Endothelial cell of umbilical vein (primary cell): ENCODE measurements around the gene SAMD10. TPM values are rescaled to one million over a fixed set of nuclear protein-coding genes. Genes with fewer than 3 reads are reported as not detected.

Experiments used
- BruUV-seq: library from RNA; stranded (reverse); fragments of 400-500 nt; replicated peaks from 2 replicates; lab custom pipeline; 2021; lab: Mats Ljungman, UMichigan
- CTCF ChIA-PET: fragments of 300-600, 350-600 bp; sonication (Branson Sonifier 250); formaldehyde crosslinking; loops from one replicate; lab custom pipeline; 2021; ENCODE audit warnings: antibody characterized with exemption, inconsistent platforms; lab: Charles Lee
- POLR2A ChIA-PET: fragments of 300-600, 350-600 bp; sonication (Branson Sonifier 250); formaldehyde crosslinking; loops from one replicate; lab custom pipeline; 2021; ENCODE audit warnings: antibody characterized with exemption, inconsistent platforms; lab: Charles Lee
- DNase-seq: peaks from one replicate; pipeline ENCODE4 v3.0.0-alpha.2; 2011; ENCODE audit warnings: low read depth, low spot score
- FAIRE-seq: peaks from 2 replicates; lab custom pipeline; 2011; peaks lifted over from hg19 to GRCh38; lab: Jason Lieb, UNC
- H2AFZ ChIP-seq: 2 replicates; pipeline ENCODE4 v1.6.0; 2012; ENCODE audit warnings: low read depth, low read length, control low read depth, inconsistent platforms
- H3K27ac ChIP-seq: 2 replicates; pipeline ENCODE4 v1.5.1; 2011; ENCODE audit warnings: low read depth, mild to moderate bottlenecking, control low read depth, low read length, moderate library complexity; ENCODE audit not compliant: insufficient read depth
- H3K27me3 ChIP-seq, 2 experiments: 2 replicates each; pipeline versions ENCODE4 v1.6.0 to v1.6.1; 2011; ENCODE audit warnings: low read length in 2 of 2, mixed read lengths in 1 of 2; ENCODE audit not compliant: control insufficient read depth in 2 of 2, insufficient read depth in 2 of 2
- H3K36me3 ChIP-seq, 2 experiments: 2 replicates in 1 of 2; 3 replicates in 1 of 2; pipeline ENCODE4 v1.5.1; 2011; ENCODE audit warnings: low read length in 2 of 2, mild to moderate bottlenecking in 1 of 2, moderate library complexity in 1 of 2; ENCODE audit not compliant: control insufficient read depth in 2 of 2, insufficient read depth in 2 of 2; ENCODE audit errors: extremely low read depth in 1 of 2
- H3K4me1 ChIP-seq: 3 replicates; pipeline ENCODE4 v1.5.1; 2011; ENCODE audit warnings: mild to moderate bottlenecking, low read length; ENCODE audit not compliant: control insufficient read depth, insufficient read depth; ENCODE audit errors: extremely low read depth
- H3K4me2 ChIP-seq: 2 replicates; pipeline ENCODE4 v1.6.1; 2011; ENCODE audit warnings: low read length, control low read depth, mixed read lengths; ENCODE audit not compliant: insufficient read depth
- H3K4me3 ChIP-seq, 3 experiments: fragments of 200-600 bp in 1 of 3; sonication (generic), shearing (Covaris generic) in 1 of 3; replicated peaks in 1 of 3; 2 replicates each; pipeline ENCODE4 v1.5.1; 2011 to 2016; ENCODE audit warnings: control low read depth in 3 of 3, low read length in 3 of 3, mild to moderate bottlenecking in 2 of 3, inconsistent platforms in 1 of 3, low read depth in 1 of 3, moderate library complexity in 1 of 3; ENCODE audit not compliant: insufficient read depth in 1 of 3
- H3K79me2 ChIP-seq: 2 replicates; pipeline ENCODE4 v1.6.0; 2012; ENCODE audit warnings: low read length, inconsistent platforms; ENCODE audit not compliant: control insufficient read depth, insufficient read depth
- H3K9ac ChIP-seq: replicated peaks from 2 replicates; pipeline ENCODE3; 2011; ENCODE audit warnings: low read length, control low read depth; ENCODE audit not compliant: insufficient read depth; ENCODE audit errors: extremely low read depth
- H3K9me1 ChIP-seq: replicated peaks from 3 replicates; pipeline ENCODE4 v1.6.0; 2011; ENCODE audit warnings: mild to moderate bottlenecking, low read length; ENCODE audit not compliant: control insufficient read depth, insufficient read depth; ENCODE audit errors: extremely low read depth
- H3K9me3 ChIP-seq: replicated peaks from 2 replicates; pipeline ENCODE4 v1.5.1; 2012; ENCODE audit warnings: low read length, inconsistent platforms; ENCODE audit not compliant: control insufficient read depth, insufficient read depth
- H4K20me1 ChIP-seq: replicated peaks from 2 replicates; pipeline ENCODE3; 2011; ENCODE audit warnings: mild to moderate bottlenecking, low read length; ENCODE audit not compliant: control insufficient read depth, insufficient read depth; ENCODE audit errors: extremely low read depth
- CTCF ChIP-seq, 2 donors: IDR thresholded peaks; 1 replicate in 1 of 2; 2 replicates in 1 of 2; pipeline ENCODE4 v1.5.1; 2011; ENCODE audit warnings: low read length in 2 of 2, mild to moderate bottlenecking in 2 of 2, moderate library complexity in 2 of 2, control low read depth in 1 of 2, inconsistent platforms in 1 of 2, low read depth in 1 of 2; ENCODE audit not compliant: insufficient read depth in 1 of 2; ENCODE audit errors: extremely low read depth in 1 of 2
- EZH2 ChIP-seq: IDR thresholded peaks from 2 replicates; pipeline ENCODE4 v1.6.1; 2012; ENCODE audit warnings: borderline replicate concordance, low read depth, mild to moderate bottlenecking, moderate library complexity, low read length, inconsistent platforms; ENCODE audit not compliant: severe bottlenecking
- FOS ChIP-seq: IDR thresholded peaks from 2 replicates; pipeline ENCODE4 v1.6.1; 2011; ENCODE audit warnings: mild to moderate bottlenecking, low read length, moderate library complexity, borderline replicate concordance; ENCODE audit not compliant: insufficient read depth
- GATA2 ChIP-seq: IDR thresholded peaks from 2 replicates; pipeline ENCODE4 v1.7.0; 2011; ENCODE audit warnings: low read depth, mild to moderate bottlenecking, moderate library complexity, mixed read lengths, low read length; ENCODE audit not compliant: insufficient read length, insufficient read depth
- JUN ChIP-seq: IDR thresholded peaks from 2 replicates; pipeline ENCODE4 v1.6.1; 2011; ENCODE audit warnings: borderline replicate concordance, low read depth; ENCODE audit not compliant: insufficient read length, insufficient read depth
- MAX ChIP-seq: IDR thresholded peaks from 2 replicates; pipeline ENCODE4 v1.6.1; 2011; ENCODE audit not compliant: insufficient read depth, insufficient read length
- MYC ChIP-seq: IDR thresholded peaks from one replicate; pipeline ENCODE4 v1.6.1; 2011; ENCODE audit warnings: mild to moderate bottlenecking, low read depth, low read length
- POLR2A ChIP-seq: IDR thresholded peaks from 2 replicates; pipeline ENCODE4 v1.6.1; 2012; ENCODE audit warnings: low read depth, mild to moderate bottlenecking, control low read depth, low read length
- POLR2AphosphoS5 ChIP-seq: IDR thresholded peaks from 2 replicates; pipeline ENCODE4 v1.6.1; 2012; ENCODE audit warnings: low read depth, mild to moderate bottlenecking, control low read depth, low read length, moderate library complexity; ENCODE audit not compliant: insufficient read depth
- dilution Hi-C: fragments of 300-500 bp; cut with MboI; formaldehyde crosslinking; loops from one replicate; pipeline ENCODE4 v1.15.0; 2019; ENCODE audit warnings: low sequenced_read_pairs; ENCODE audit not compliant: extremely low pct_ligation_motif_present
- intact Hi-C: fragments of 100-400 bp; cut with micrococcal nuclease; formaldehyde crosslinking; loops from one replicate; pipeline ENCODE4 v1.10.0; 2022
- polyA plus RNA-seq, 4 experiments: library from polyadenylated mRNA; depleted of rRNA in 3 of 4; stranded (reverse) in 3 of 4; unstranded in 1 of 4; fragments of >200 nt; gene quantifications; 2 replicates each; pipeline versions ENCODE4 v1.2.1 to v1.2.3, GENCODE V29; 2011 to 2012; ENCODE audit warnings: missing spikeins in 1 of 4
- total RNA-seq: library from RNA; stranded (reverse); gene quantifications from 2 replicates; pipeline ENCODE4 v1.2.3, GENCODE V29; 2021

The SAMD10 gene
- total and polyA plus RNA-seq, 2 donors (not counting 3 experiments of a cell fraction or from before 2014, with no cell fraction given) = 4.7 to 5.3 TPM

DNA sequence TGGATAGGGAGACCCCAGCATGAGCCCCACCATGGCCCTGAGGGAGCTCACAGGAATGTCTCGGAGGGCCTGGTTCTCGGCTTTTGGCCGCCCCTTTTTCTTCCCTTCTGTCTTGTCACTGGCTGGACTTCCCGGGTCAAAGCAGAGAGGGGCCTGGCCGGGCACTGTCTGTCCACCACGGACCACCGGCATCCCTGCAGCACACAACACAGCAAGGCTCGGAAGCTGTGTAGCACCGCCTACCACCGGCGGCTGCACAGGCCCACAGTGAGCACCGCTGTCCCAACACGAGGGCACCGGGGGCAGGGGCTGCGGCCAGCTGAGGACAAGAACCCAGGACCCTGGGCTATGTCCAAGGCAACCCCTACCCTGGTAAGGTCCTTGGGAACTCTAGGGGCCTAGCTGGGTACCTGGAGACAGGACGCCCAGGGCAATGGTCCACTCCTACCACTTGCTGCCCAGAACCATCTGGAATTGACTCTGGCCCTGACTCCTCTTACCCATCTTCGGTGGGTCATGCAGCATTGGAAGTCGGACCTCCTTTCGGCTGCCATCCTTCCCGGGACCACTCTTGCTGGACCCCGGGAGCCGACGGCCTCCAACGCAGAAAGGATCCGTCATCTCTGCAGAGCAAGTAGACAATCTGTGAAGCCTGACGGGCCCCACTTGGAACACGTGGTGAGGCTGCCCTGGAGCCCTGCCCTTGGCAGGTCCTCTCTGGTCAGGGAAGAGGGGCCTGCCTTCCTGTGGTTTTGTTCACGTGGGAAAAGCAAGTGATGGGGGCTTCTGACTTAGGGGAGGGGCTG lies 11.9 kb downstream of the SAMD10 start:
- H3K27me3 ChIP-seq = no peaks in the 10 kb centered on the region
- intact Hi-C loops = no loop called here
- no peak overlapping the region for H3K4me2 ChIP-seq
- no peak for TF ChIP-seq MAX
- TF ChIP-seq MYC = no peak
- TF ChIP-seq FOS = no peak
- TF ChIP-seq EZH2 = no peak
- TF ChIP-seq GATA2 = no peak
- TF ChIP-seq POLR2AphosphoS5 = no peak
- no peak for TF ChIP-seq POLR2A
- no peak for TF ChIP-seq CTCF (IDR thresholded peaks at IDR 0.05; ENCODE audit: extremely low read depth in 1 of 2, insufficient read depth in 1 of 2, low read depth in 1 of 2, low read length in 2 of 2)
- TF ChIP-seq JUN = no peak
- H2AFZ ChIP-seq = no peak overlapping the region
- dilution Hi-C loops = no loop called here
- H3K79me2 ChIP-seq = peaks cover 7% of the 10 kb centered on the region
- no peak overlapping the region for H3K9ac ChIP-seq
- no peaks in the 10 kb centered on the region for H3K9me1 ChIP-seq
- peaks cover 16% of the 10 kb centered on the region for H3K4me1 ChIP-seq
- no peaks in the 10 kb centered on the region for H4K20me1 ChIP-seq
- peaks cover 5 to 31% of the 10 kb centered on the region in 2 experiments for H3K36me3 ChIP-seq
- FAIRE-seq (no peak), DNase-seq (no peak)
- no peak overlapping the region for H3K4me3 ChIP-seq
- CTCF ChIA-PET = interaction anchor here (1.1 kb wide), 2 partner anchors 11 to 12 kb away, joined by 3 to 5 read pairs; partner anchors contain the start of gene UCKL1
- H3K9me3 ChIP-seq = no peaks in the 10 kb centered on the region
- no peak overlapping the region for H3K27ac ChIP-seq
- POLR2A ChIA-PET = no interaction called here
- BruUV-seq = no TSS peak
